Muscle layer of duodenum (tissue), 2 donors: ENCODE results near the gene DLG2.

Experiments
- H3K27ac ChIP-seq: one replicate; pipeline ENCODE4 v1.7.0; 2013; ENCODE audit warnings: mild to moderate bottlenecking, low read length
- H3K27me3 ChIP-seq: one replicate; pipeline ENCODE4 v1.7.0; 2013; ENCODE audit warnings: low read depth, mild to moderate bottlenecking, control low read depth, low read length
- H3K36me3 ChIP-seq, 2 donors: one replicate each; pipeline ENCODE4 v1.7.0; 2013; ENCODE audit warnings: low read length in 2 of 2, control low read depth in 1 of 2, mild to moderate bottlenecking in 1 of 2; ENCODE audit not compliant: insufficient read depth in 2 of 2, control insufficient read depth in 1 of 2
- H3K4me1 ChIP-seq, 2 donors: one replicate each; pipeline ENCODE4 v1.7.0; 2013; ENCODE audit warnings: low read length in 2 of 2, mild to moderate bottlenecking in 2 of 2, control low read depth in 1 of 2, moderate library complexity in 1 of 2; ENCODE audit not compliant: insufficient read depth in 2 of 2, control insufficient read depth in 1 of 2
- H3K4me3 ChIP-seq, 2 donors: one replicate each; pipeline ENCODE4 v1.7.0; 2013; ENCODE audit warnings: low read length in 2 of 2, low read depth in 1 of 2, mild to moderate bottlenecking in 1 of 2
- H3K9me3 ChIP-seq, 2 donors: one replicate each; pipeline ENCODE4 v1.7.0; 2013; ENCODE audit warnings: low read length in 2 of 2, control low read depth in 1 of 2, mild to moderate bottlenecking in 1 of 2; ENCODE audit not compliant: control insufficient read depth in 1 of 2
- donor health status: healthy.

DLG2 gene

DNA sequence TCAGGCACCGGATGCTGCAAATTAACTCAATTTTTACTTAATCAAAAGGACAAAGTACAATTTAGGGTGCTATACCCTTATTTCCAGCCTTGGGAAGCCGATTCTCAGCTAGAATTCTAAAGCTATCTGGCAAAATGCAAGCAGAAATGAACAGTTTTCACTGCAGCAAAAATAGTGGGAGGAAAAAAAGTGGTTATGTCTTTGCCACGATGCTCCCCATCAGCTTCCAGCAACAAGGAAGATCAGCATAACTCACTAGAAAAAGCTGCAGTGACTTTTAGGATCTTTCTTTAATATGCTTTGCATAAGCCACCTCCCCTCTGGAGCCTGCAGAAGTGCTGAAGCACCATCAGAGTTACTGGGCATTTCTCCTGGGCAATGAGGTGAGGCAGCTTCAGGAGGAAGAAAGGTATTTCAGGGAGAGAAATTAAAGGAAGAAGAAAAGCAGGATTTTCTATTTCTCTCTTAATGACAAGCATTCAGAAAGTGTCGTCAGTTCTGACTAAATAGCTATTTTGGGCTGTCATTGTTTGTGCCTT lies 702.9 kb downstream of the DLG2 start:
- Histone ChIP-seq H3K27me3 (no peaks in the 10 kb centered on the region), H3K36me3 (no peaks in the 10 kb centered on the region), H3K4me1 (peaks cover 0 to 12% of the 10 kb centered on the region in 2 donors), H3K4me3 (no peak overlapping the region), H3K27ac (no peak overlapping the region), H3K9me3 (no peaks in the 10 kb centered on the region)

DNA sequence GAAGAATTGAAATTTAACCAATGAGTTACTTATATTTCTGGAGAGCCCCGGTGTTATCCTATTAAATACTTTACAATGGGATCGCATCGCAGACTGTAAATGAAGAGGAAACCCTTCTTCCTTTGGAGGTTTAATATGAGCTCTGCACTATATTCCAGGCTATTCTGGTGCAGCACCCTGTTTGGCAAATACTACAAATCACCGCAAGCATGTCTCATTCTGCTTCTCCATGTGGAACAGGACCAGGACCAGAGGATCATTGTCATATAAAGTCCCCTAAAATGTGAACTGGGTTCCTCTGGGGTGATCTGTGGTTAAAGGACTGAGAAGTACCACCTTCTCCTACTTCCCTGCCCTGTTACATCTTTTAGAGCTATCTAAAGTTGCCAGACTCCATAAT lies 703.7 kb downstream of the DLG2 start:
- no peak overlapping the region for H3K4me3 ChIP-seq

DNA sequence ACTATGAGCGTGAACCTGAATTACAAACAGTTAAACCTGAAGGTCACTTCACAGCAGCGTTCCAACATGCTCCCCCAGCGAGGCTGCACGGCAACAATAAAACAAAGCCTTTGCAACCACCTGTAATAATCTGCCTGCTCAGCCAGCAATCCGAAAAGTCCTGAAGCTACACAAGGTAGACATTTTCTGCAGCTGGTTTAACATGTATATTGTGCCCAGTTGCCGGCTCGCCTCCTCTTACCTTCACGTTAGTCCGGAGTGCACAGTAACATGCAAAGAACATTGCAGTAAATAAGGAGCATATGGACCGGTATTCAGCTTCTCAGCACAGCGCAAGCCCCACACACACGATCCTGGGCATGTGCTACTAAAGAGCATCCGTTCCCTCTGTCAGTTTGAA lies 704.3 kb downstream of the DLG2 start:
- Histone ChIP-seq H3K36me3 (no peaks in the 10 kb centered on the region), H3K27ac (no peak overlapping the region), H3K4me1 (peaks cover 0 to 12% of the 10 kb centered on the region in 2 donors), H3K9me3 (no peaks in the 10 kb centered on the region), H3K27me3 (no peaks in the 10 kb centered on the region), H3K4me3 (peak overlapping the region in 1 of 2 donors; percentile 52)

More for the DNA sequence above, 703.7 kb downstream of the DLG2 start:
- no peaks in the 10 kb centered on the region for H3K27me3 ChIP-seq
- no peaks in the 10 kb centered on the region for H3K36me3 ChIP-seq
- peaks cover 0 to 12% of the 10 kb centered on the region in 2 donors for H3K4me1 ChIP-seq
- H3K9me3 ChIP-seq: no peaks in the 10 kb centered on the region
- no peak overlapping the region for H3K27ac ChIP-seq

DNA sequence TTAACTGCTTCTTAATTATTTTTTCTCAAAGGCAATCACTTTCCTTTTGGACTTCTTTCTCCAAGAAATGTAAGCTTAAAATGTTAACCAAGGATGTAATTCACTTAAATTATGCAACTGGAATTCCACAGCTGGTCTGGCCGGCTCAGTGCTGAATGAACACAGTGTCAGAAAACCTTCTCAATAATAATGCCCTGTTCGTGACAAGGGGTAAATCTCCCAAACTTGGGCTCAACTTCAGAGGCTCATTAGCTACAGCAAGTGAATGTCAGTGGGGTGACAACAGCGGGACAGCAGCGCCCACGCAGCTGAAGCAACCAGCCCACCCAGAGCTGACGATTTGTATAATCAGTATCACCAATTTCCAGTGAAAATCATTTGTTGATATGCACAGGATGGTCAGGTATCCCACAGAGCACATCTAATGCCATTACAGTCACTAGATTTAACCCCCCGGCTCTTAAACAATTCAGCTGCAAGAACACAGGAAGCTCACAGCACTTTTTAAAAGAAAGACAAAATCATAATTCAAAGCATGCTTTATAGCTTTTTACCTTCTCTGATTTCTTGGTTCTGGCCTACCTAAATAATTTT lies 704.8 kb downstream of the DLG2 start:
- Histone ChIP-seq H3K9me3 (no peaks in the 10 kb centered on the region), H3K4me3 (peak overlapping the region in 1 of 2 donors; percentile 52), H3K36me3 (no peaks in the 10 kb centered on the region), H3K27ac (no peak overlapping the region), H3K4me1 (peaks cover 0 to 12% of the 10 kb centered on the region in 2 donors), H3K27me3 (no peaks in the 10 kb centered on the region)

DNA sequence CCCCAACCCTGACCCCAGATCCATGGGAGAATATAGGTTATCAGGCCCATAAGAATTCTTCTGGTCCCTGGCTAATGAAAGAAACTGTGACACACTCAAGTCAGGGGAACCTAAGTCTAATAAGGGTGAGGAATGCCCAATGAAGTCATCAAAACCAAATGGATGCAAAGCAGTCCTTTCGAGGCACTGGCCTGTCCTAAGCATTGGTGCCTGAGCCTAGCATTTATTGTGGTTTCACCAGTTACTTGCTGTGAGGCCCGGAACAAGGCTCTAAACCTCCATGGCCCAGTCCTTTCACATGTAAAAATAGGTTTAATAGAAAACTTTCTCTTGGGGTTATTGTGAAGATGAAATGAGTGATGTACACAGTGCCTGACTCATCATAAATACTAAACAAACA lies 712.6 kb downstream of the DLG2 start:
- Histone ChIP-seq H3K27me3 (no peaks in the 10 kb centered on the region), H3K36me3 (no peaks in the 10 kb centered on the region), H3K4me1 (no peaks in the 10 kb centered on the region), H3K4me3 (no peak overlapping the region), H3K9me3 (no peaks in the 10 kb centered on the region), H3K27ac (no peak overlapping the region)

DNA sequence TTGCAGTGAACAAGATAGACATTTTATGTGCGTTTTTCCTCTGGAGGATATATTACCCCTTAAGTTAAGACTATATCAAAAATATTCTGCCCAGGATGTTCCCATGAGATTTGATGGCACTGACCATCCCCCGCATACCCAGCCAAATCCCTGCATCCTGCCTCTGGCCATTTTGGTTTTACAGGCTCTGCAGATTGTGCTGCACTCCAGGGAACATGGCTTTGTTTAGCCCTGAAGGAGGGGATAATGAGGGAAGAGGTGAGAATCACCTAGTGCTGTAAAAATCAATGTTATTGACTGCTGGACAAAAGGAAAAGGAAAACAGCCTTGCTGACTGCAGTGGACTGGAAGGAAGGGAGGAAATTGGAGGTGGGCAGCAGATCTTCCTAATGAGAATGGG lies 717.4 kb downstream of the DLG2 start:
- no peaks in the 10 kb centered on the region for H3K36me3 ChIP-seq
- no peak overlapping the region for H3K27ac ChIP-seq
- H3K9me3 ChIP-seq: no peaks in the 10 kb centered on the region
- no peak overlapping the region for H3K4me3 ChIP-seq
- H3K27me3 ChIP-seq: no peaks in the 10 kb centered on the region
- no peaks in the 10 kb centered on the region for H3K4me1 ChIP-seq

DNA sequence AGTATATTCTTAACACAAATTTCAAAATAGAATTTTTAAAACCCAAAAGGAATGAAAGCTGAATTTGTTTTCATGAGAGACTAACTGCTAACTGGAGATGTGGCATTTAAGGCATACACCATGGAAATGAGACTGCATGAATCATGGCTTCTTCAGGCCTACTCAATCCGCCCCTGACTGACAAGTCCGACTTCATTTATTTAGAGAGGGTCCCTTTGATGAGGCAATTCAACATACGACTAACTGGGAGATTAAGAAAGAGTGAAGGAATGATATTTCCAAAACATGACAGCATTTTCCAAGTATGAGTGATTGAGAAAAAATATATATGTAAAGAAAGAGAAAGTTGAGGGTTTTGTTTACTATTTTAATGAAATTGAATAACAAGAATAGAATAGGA lies 720.1 kb downstream of the DLG2 start:
- Histone ChIP-seq H3K27me3 (no peaks in the 10 kb centered on the region), H3K4me1 (no peaks in the 10 kb centered on the region), H3K27ac (no peak overlapping the region), H3K36me3 (no peaks in the 10 kb centered on the region), H3K4me3 (no peak overlapping the region), H3K9me3 (no peaks in the 10 kb centered on the region)

DNA sequence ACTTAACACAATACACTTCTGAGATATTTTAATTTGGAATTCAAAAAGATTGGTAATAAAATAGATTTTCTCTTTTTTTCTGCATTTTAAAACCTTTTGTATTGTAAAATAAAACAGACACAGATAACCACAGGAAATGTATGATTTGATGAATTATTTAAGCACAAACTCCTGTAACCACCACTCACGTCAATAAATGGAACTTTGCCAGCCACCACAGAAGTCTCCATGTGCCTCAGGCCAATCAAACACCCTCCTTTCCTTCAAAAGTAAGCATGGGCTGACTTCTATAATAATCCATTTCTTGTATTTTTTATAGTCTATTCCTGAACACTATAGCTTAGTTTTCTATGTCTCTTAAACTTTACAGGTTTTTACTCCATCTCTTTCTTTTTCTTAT lies 721.7 kb downstream of the DLG2 start:
- no peaks in the 10 kb centered on the region for H3K9me3 ChIP-seq
- H3K27me3 ChIP-seq: no peaks in the 10 kb centered on the region
- H3K27ac ChIP-seq: no peak overlapping the region
- no peaks in the 10 kb centered on the region for H3K36me3 ChIP-seq
- no peaks in the 10 kb centered on the region for H3K4me1 ChIP-seq
- H3K4me3 ChIP-seq: no peak overlapping the region

DNA sequence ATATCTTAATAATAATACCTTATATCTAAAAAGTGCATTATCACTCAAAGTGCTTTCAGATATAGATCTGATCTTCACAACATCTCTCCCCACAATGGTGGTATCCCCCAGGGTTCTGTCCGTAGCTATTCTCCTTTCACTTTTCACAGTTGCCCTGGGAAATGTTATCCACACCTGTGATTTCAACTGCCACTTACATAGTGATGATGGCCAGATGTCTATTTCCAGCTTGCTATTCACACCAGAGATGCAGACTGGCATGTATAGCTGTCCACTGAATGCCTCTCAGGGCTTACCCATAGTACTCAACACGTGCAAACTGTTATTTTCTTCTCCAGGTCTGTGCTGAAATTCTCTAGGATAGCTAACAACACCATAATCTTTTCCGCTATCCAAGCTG lies 724.7 kb downstream of the DLG2 start:
- Histone ChIP-seq H3K4me3 (no peak overlapping the region), H3K27me3 (no peaks in the 10 kb centered on the region), H3K9me3 (no peaks in the 10 kb centered on the region), H3K27ac (no peak overlapping the region), H3K36me3 (no peaks in the 10 kb centered on the region), H3K4me1 (no peaks in the 10 kb centered on the region)

DNA sequence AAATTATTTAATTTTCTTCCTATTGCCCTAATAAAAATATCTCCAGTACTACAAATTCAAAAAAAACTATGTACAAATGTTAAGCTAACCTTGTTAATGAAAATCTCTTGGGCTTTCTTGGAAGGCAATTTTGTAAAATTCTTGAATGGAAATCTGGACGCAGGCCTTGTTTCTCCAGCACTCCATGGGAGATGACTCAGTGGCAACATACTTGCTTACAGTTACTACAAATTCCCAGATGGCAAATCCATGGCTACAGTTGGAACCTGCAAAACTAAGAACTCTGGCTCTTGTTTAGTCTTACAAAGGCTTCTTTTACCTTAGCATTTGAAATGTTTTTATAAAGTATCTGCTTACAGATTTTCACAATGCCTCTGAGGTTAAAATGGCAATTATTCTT lies 725.2 kb downstream of the DLG2 start:
- Histone ChIP-seq H3K4me3 (no peak overlapping the region), H3K9me3 (no peaks in the 10 kb centered on the region), H3K27ac (no peak overlapping the region), H3K27me3 (no peaks in the 10 kb centered on the region), H3K4me1 (no peaks in the 10 kb centered on the region), H3K36me3 (no peaks in the 10 kb centered on the region)

DNA sequence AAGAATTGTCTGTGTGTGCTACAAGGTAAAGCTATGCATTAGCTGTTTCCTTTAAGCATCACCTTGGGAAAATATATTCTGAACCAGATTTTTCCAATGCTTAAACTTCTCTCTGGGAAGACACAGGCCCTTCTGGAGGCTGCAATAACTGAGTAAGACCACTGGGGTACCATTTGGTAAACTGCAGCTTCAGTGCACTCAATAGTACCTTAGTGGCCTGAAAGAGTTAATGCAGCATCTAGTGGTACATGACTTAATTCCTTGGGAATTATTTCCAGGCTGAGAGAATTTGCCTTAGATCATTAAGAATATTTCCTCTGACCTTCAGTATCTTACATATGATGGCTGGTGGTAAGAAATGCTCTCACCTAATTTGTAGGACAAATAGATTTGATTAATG lies 727.4 kb downstream of the DLG2 start:
- no peaks in the 10 kb centered on the region for H3K36me3 ChIP-seq
- no peak overlapping the region for H3K4me3 ChIP-seq
- H3K9me3 ChIP-seq: no peaks in the 10 kb centered on the region
- no peak overlapping the region for H3K27ac ChIP-seq
- no peaks in the 10 kb centered on the region for H3K4me1 ChIP-seq
- no peaks in the 10 kb centered on the region for H3K27me3 ChIP-seq

DNA sequence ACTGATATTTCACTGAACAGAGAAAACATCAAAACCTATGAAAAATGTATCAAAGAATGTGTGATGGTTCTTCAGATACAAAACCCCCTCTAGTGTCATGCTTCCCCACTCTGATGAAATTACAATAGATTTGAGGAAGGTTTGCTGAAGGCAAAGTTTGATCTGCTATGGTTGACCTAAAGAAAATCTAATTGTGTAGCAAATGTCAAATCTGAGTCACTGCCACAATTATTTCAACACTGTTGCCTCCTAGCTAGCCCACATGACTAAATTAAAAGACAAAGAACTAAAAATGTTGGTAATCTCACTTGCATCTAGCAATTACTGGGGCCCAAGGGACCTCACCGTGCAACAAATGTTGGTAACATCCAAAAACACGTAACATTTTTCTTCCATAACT lies 728.0 kb downstream of the DLG2 start:
- H3K27me3 ChIP-seq: no peaks in the 10 kb centered on the region
- no peaks in the 10 kb centered on the region for H3K4me1 ChIP-seq
- H3K4me3 ChIP-seq: no peak overlapping the region
- H3K36me3 ChIP-seq: no peaks in the 10 kb centered on the region
- H3K9me3 ChIP-seq: no peaks in the 10 kb centered on the region
- no peak overlapping the region for H3K27ac ChIP-seq
